Activated T-cell treated with anti-CD3 and anti-CD28 coated beads for 1 hour (primary cell): Measurements from ENCODE around the gene ABCF2.

ENCODE experiments used
- DNase-seq: peaks from one replicate; pipeline ENCODE4 v3.0.0-alpha.2; 2020; ENCODE audit warnings: low read depth

ABCF2 gene

GRCh38 chr7:151226875-151227782, at the start of gene ABCF2:
Gene ABCF2 (minus strand): TSS chr7:151227205. CDS start chr7:151226458, 747 bp downstream.
- peak; percentile 97 for DNase-seq

DNA sequence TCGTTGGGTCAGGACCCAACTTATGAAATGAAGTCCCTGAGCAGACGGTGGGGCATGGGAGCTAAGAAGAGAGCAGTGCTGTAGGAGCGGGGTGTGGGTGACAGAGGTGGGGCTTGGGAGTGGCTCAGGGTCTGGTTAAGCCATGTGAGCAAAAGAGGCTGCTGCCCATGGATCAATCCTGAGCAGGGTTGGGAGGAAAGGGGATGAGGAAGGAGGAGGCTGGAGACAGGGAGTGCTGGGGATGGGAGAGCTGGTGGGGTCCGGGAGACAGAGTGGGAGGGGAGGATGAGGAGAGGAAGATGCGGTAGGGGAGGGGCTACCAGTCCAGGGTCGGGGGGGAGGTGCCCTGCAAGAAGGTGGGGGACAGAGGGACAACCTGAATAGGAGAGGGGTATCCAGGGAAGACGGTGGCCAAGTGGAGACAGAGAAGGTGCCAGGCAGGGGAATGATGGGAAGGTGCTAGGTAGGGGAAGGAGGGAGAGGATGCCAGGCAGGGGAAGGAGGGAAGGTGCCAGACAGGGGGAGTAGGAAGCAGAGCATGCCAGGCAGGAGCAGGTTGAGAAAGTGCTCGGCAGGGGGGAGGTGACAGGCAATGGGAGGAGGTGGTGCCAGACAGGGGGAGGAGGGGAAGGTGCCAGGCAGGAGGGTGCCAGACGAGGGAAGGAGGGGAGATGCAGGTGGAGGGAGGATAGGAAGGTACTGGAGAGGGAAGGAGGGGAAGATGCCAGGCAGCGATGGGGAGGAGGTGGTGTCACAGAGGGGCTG, 49.0 kb upstream of the ABCF2 start:
- no peak for DNase-seq

DNA sequence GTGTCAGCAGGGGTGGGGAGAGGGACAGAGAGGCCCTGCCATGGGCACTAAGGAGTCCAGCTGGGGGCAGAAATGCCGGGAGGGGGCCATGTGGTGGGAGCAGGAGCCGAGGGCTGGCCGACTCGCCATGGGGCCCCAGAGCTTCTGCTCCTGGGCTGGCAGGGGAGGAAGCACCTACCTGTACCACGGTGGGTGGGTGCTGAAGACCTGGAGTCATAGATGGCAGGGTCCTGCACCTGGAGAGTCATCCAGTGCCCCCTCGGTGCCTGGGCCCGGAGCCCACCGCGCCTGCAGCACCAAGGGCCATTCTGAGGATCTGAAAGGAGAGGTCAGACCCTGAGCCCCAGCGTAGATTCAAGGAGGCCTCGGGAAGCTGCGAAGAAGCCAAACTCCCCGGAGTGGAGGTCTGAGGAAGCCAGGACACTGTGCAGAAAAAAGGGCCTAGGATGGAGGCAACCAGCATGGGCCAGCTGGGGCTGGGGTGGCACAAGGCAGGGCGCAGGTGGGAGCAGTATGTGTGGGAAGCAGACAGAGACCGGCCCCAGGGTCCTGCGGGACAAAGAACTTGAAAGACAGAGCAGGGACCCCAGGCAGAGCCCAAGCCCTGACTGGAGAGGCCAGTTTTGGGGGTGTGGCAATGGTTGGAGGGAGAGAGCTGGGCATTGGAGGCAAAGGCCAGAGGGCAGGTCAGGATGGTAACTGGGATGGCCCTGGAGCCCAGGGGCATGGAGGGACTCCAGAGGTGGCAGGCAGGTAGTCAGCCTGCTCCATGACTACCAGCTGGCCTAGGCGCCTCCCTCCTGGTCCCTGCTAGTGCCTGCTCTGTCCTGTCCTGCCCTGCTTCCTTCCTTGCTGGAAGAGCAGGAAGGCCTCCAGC, 48.2 kb upstream of the ABCF2 start:
- no peak for DNase-seq

GRCh38 chr7:151274396-151274795, 47.4 kb upstream of the ABCF2 start:
- DNase-seq, result no peak

GRCh38 chr7:151273651-151274390, 46.8 kb upstream of the ABCF2 start:
- no peak for DNase-seq

GRCh38 chr7:151272877-151273276, 45.9 kb upstream of the ABCF2 start:
- DNase-seq, result no peak

GRCh38 chr7:151272405-151272804, 45.4 kb upstream of the ABCF2 start:
- no peak for DNase-seq

DNA sequence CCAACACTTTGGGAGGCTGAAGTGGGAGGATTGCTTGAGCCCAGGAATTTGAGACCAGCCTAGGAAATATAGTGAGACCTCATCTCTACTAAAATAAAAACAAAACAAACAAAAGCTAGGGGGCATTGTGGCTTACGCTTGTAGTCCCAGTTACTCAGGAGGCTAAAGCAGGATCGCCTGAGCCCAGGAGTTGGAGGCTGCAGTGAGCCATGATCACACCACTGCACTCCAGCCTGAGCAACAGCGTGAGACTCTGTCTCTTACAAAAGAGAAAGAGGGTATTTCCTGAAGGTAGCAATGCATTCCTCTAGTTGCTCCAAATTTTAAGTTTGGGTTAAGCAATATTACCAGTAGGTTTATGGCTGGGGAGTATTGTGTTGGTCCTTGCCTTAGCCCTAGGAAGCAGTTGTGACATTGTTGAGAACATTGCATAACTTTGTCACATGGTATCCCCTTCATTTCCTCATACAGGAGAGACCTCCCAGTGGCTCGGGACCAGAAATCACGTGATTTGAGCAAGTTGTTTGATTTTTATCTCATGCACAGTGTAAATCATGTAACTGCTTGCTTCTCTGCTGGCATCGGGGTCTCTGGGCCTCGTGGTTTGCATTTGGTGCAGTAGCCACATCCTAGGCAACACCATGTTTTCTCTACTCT, 44.8 kb upstream of the ABCF2 start:
- no peak for DNase-seq

GRCh38 chr7:151269511-151269910, 42.5 kb upstream of the ABCF2 start:
- no peak for DNase-seq

- no peak for DNase-seq
Observed at GRCh38 chr7:151265351-151265931, 38.4 kb upstream of the ABCF2 start.

GRCh38 chr7:151264615-151265014, 37.6 kb upstream of the ABCF2 start:
- no peak for DNase-seq

GRCh38 chr7:151261529-151261928, 34.5 kb upstream of the ABCF2 start:
- no peak for DNase-seq

DNA sequence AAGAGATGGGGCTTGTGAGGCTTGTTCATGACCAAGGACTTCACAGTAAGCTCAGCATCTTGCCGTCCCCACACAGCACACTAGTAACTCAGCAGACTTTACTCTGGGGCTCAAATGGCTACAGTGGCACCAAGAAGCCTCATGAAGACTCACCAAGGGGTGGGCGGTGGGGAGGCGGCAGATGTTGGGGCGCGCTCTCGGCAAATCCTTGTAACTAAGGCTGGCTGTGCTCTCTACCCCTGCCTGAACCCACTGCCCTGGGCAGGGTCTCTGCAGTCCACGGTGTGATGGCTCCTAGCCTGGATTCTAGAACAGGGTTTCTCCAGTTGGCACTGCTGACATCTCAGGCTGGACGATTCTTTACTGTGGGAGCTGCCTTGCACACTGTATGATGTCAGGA, 33.9 kb upstream of the ABCF2 start:
- no peak for DNase-seq

- DNase-seq, result no peak
Observed at GRCh38 chr7:151260471-151260870, 33.5 kb upstream of the ABCF2 start.

DNA sequence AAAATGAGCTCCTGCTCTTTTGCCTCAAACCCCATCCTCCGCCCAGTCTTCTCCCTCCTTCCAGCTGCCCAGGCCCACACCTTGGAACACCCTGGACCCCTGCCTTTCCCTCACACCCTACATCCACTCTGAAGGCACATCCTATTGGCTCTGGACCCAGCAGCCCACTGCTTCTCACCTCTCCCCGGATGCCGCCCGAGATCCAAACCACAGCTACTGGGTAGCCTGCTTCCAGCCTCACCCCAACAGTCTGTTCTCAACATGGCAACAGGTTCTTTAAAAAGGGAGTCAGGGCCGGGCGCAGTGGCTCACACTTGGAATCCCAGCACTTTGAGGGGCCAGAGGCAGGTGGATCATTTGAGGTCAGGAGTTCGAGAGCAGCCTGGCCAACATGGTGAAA, 31.0 kb upstream of the ABCF2 start:
- no peak for DNase-seq

DNA sequence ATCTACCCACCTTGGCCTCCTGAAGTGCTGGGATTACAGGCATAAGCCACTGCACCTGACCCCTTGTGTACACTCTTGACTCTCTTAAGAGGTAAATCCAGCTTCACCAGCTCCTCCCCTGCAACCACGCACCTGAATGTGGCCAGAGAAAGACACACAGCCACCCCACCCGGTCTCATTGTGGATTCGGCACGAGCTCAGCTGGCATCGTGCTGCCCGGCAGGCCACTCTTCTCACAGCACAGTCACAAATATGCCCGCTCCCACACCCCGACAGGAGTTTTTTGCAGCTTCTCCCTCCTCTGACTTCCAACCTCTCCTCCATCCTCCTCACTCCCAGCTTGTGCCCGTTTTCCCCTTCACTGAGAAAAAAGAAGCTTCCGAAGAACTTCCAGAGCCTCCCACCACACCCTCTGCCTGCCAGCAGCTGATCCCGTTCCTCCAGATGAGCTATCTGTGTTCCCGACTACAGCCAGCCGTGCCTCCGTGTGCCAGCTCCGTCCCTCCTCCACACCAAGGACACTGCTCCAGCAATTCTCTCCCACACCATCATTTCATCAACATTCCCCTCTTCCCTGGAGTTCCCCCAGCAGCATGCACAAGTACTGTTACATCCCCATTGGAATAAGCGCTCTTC, 29.5 kb upstream of the ABCF2 start:
- DNase-seq, result no peak

GRCh38 chr7:151255390-151255789, 28.4 kb upstream of the ABCF2 start:
- no peak for DNase-seq

DNA sequence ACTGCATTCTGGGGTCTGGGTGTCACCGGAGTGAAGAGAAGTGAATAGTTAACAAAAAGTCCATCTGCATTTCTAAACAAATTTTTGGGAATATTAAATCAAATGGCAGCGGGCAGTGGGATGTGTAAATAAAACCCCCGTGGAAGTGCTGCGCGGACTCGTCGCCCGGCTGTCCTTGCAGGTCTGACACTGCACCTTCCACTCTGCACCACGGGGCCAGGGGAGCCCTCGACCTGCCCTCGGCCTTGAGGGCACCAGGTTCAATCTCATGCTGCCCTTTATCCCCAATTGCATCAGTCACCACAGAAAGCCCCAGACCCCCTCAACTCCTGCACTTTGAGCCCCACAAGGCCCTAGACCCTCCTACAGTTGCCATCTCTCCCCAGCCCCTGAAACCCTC, 27.8 kb upstream of the ABCF2 start:
- no peak for DNase-seq

GRCh38 chr7:151254316-151254715, 27.3 kb upstream of the ABCF2 start:
- no peak for DNase-seq
